H9 (cell line): ENCODE data around the gene PLEKHA5. TPM values are rescaled to one million over a fixed set of nuclear protein-coding genes. Genes with fewer than 3 reads are reported as not detected.

Experiments used
- DNase-seq: peaks from one replicate; pipeline ENCODE4 v3.0.0-alpha.2; 2017
- H2AFZ ChIP-seq: one replicate; pipeline ENCODE4 v1.6.1; 2013; ENCODE audit warnings: mild to moderate bottlenecking, low read length, control low read depth, moderate library complexity
- H2AK5ac ChIP-seq: 2 replicates; pipeline ENCODE4 v1.6.1; 2013; ENCODE audit warnings: low read length, control low read depth, mixed read lengths; ENCODE audit not compliant: insufficient read length
- H2BK120ac ChIP-seq: one replicate; pipeline ENCODE4 v1.6.1; 2013; ENCODE audit warnings: low read depth, mild to moderate bottlenecking, low read length, control low read depth, inconsistent platforms; ENCODE audit not compliant: poor library complexity, severe bottlenecking
- H2BK12ac ChIP-seq: 2 replicates; pipeline ENCODE4 v1.6.1; 2013; ENCODE audit warnings: low read length, control low read depth, mixed read lengths, low read depth; ENCODE audit not compliant: insufficient read length
- H2BK15ac ChIP-seq: 2 replicates; pipeline ENCODE4 v1.6.1; 2013; ENCODE audit warnings: low read depth, low read length, control low read depth
- H2BK20ac ChIP-seq: one replicate; pipeline ENCODE4 v1.6.1; 2013; ENCODE audit warnings: low read depth, mild to moderate bottlenecking, low read length, control low read depth, inconsistent platforms; ENCODE audit not compliant: poor library complexity, severe bottlenecking
- H2BK5ac ChIP-seq: 2 replicates; pipeline ENCODE4 v1.6.1; 2013; ENCODE audit warnings: low read length, control low read depth, mixed read lengths; ENCODE audit not compliant: insufficient read length
- H3K14ac ChIP-seq: 2 replicates; pipeline ENCODE4 v1.6.1; 2013; ENCODE audit warnings: low read length, control low read depth; ENCODE audit not compliant: insufficient read depth
- H3K18ac ChIP-seq: 2 replicates; pipeline ENCODE4 v1.6.1; 2013; ENCODE audit warnings: low read depth, mild to moderate bottlenecking, mixed read lengths, low read length, control low read depth; ENCODE audit not compliant: insufficient read length
- H3K23ac ChIP-seq: 2 replicates; pipeline ENCODE4 v1.6.1; 2013; ENCODE audit warnings: low read length, control low read depth, mixed read lengths, low read depth; ENCODE audit not compliant: insufficient read length
- H3K23me2 ChIP-seq: 2 replicates; pipeline ENCODE4 v1.6.1; 2013; ENCODE audit warnings: low read depth, mild to moderate bottlenecking, mixed read lengths, low read length, control low read depth; ENCODE audit not compliant: insufficient read length, poor library complexity, severe bottlenecking
- H3K27ac ChIP-seq: 2 replicates; pipeline ENCODE4 v1.5.1; 2013; ENCODE audit warnings: low read length, control low read depth, mixed read lengths, low read depth; ENCODE audit not compliant: insufficient read length
- H3K27me3 ChIP-seq: 2 replicates; pipeline ENCODE4 v1.6.1; 2013; ENCODE audit warnings: low read length, control low read depth, inconsistent platforms; ENCODE audit not compliant: insufficient read depth
- H3K4ac ChIP-seq: 2 replicates; pipeline ENCODE4 v1.6.1; 2013; ENCODE audit warnings: low read depth, mild to moderate bottlenecking, control low read depth, inconsistent platforms, low read length, moderate library complexity
- H3K4me1 ChIP-seq: 2 replicates; pipeline ENCODE4 v1.6.1; 2013; ENCODE audit warnings: low read length, control low read depth, inconsistent platforms; ENCODE audit not compliant: insufficient read depth
- H3K4me2 ChIP-seq: 2 replicates; pipeline ENCODE4 v1.6.1; 2013; ENCODE audit warnings: low read length, control low read depth, mixed read lengths; ENCODE audit not compliant: insufficient read length, insufficient read depth
- H3K56ac ChIP-seq: 2 replicates; pipeline ENCODE4 v1.6.1; 2013; ENCODE audit warnings: low read depth, mild to moderate bottlenecking, mixed read lengths, low read length, control low read depth; ENCODE audit not compliant: insufficient read length
- H3K79me1 ChIP-seq: 2 replicates; pipeline ENCODE4 v1.6.1; 2013; ENCODE audit warnings: low read depth, mild to moderate bottlenecking, moderate library complexity, low read length, control low read depth, inconsistent platforms; ENCODE audit not compliant: insufficient read depth, poor library complexity, severe bottlenecking
- H3K79me2 ChIP-seq: 2 replicates; pipeline ENCODE4 v1.6.1; 2013; ENCODE audit warnings: low read length, control low read depth, inconsistent platforms; ENCODE audit not compliant: insufficient read depth
- H3K9ac ChIP-seq: 2 replicates; pipeline ENCODE4 v1.6.1; 2013; ENCODE audit warnings: low read length, control low read depth, mixed read lengths; ENCODE audit not compliant: insufficient read length; ENCODE audit errors: extremely low read depth
- H3K9me3 ChIP-seq: one replicate; pipeline ENCODE4 v1.6.1; 2013; ENCODE audit warnings: low read depth, low read length, inconsistent platforms; ENCODE audit not compliant: control insufficient read depth
- H3T11ph ChIP-seq: one replicate; pipeline ENCODE4 v1.6.1; 2013; ENCODE audit warnings: mild to moderate bottlenecking, low read length, control low read depth, inconsistent platforms
- H4K20me1 ChIP-seq: one replicate; pipeline ENCODE4 v1.6.1; 2013; ENCODE audit not compliant: control insufficient read depth, insufficient read length, insufficient read depth
- H4K5ac ChIP-seq: 2 replicates; pipeline ENCODE4 v1.6.1; 2013; ENCODE audit warnings: low read depth, mild to moderate bottlenecking, mixed read lengths, low read length, control low read depth; ENCODE audit not compliant: insufficient read length
- H4K8ac ChIP-seq: replicated peaks from 2 replicates; pipeline ENCODE4 v1.6.1; 2013; ENCODE audit warnings: low read length, control low read depth, mixed read lengths, low read depth; ENCODE audit not compliant: insufficient read length
- H4K91ac ChIP-seq: 2 replicates; pipeline ENCODE4 v1.6.1; 2013; ENCODE audit warnings: low read depth, mild to moderate bottlenecking, moderate library complexity, mixed read lengths, low read length, control low read depth; ENCODE audit not compliant: insufficient read length
- H3K27ac Mint-ChIP-seq, 3 experiments: 2 replicates in 2 of 3; 3 replicates in 1 of 3; pipeline ENCODE4 v1.8.0; 2020 to 2021; ENCODE audit warnings: mixed read lengths in 3 of 3, mild to moderate bottlenecking in 1 of 3, moderate library complexity in 1 of 3
- H3K27me3 Mint-ChIP-seq: 2 replicates; pipeline ENCODE4 v1.8.0; 2021; ENCODE audit warnings: low read depth, mild to moderate bottlenecking, moderate library complexity, mixed read lengths
- H3K36me3 Mint-ChIP-seq, 3 experiments: 2 replicates in 2 of 3; 3 replicates in 1 of 3; pipeline ENCODE4 v1.8.0; 2020 to 2021; ENCODE audit warnings: low read depth in 3 of 3, mixed read lengths in 3 of 3; ENCODE audit not compliant: insufficient read depth in 1 of 3
- H3K4me1 Mint-ChIP-seq, 2 experiments: 2 replicates each; pipeline ENCODE4 v1.8.0; 2020; ENCODE audit warnings: mixed read lengths in 2 of 2
- H3K4me3 Mint-ChIP-seq, 2 experiments: 2 replicates in 1 of 2; 3 replicates in 1 of 2; pipeline ENCODE4 v1.8.0; 2020 to 2021; ENCODE audit warnings: mild to moderate bottlenecking in 2 of 2, mixed read lengths in 2 of 2, moderate library complexity in 1 of 2
- H3K9me3 Mint-ChIP-seq, 2 experiments: 2 replicates in 1 of 2; 3 replicates in 1 of 2; pipeline ENCODE4 v1.8.0; 2020; ENCODE audit warnings: mild to moderate bottlenecking in 2 of 2, mixed read lengths in 2 of 2, moderate library complexity in 1 of 2
- CTCF ChIP-seq: fragments of 200-600 bp; sonication (generic); conservative IDR thresholded peaks from 3 replicates; pipeline ENCODE4 v1.8.0; 2021; ENCODE audit warnings: antibody characterized with exemption, mild to moderate bottlenecking
- WGBS: extraction: QIAGEN DNeasy Blood & Tissue Kit; methylation state at CpG from one replicate; pipeline ENCODE4 v1.1.7; 2013; ENCODE audit warnings: missing lambda C conversion rate, low lambda C conversion rate, mixed read lengths; ENCODE audit not compliant: insufficient read length; ENCODE audit errors: extremely low coverage; 5-methylcytosine and 5-hydroxymethylcytosine counted together
- total RNA-seq: library from RNA; stranded (reverse); gene quantifications from 2 replicates; pipeline ENCODE4 v1.2.1, GENCODE V29; 2021

The PLEKHA5 gene
- total RNA-seq, 1 experiment from 2014 or later = 86.7 TPM

GRCh38 chr12:19158923-19159322 is 29.4 kb downstream of the PLEKHA5 start:
- Histone ChIP-seq H3K14ac (no peak overlapping the region), H4K91ac (no peak overlapping the region), H2BK15ac (no peak overlapping the region), H3K9ac (no peak overlapping the region), H4K20me1 (no peaks in the 10 kb centered on the region), H3K79me1 (no peaks in the 10 kb centered on the region), H3K79me2 (peaks cover 6% of the 10 kb centered on the region; the same call in 1 of the 2 replicates), H4K5ac (no peak overlapping the region), H3K27me3 (no peaks in the 10 kb centered on the region), H2AFZ (no peak overlapping the region), H3K4me1 (no peaks in the 10 kb centered on the region), H2BK20ac (no peak overlapping the region), H3K9me3 (no peaks in the 10 kb centered on the region), H3K56ac (no peak overlapping the region), H3K4me2 (no peak overlapping the region), H3T11ph (no peak overlapping the region), H2BK120ac (no peak overlapping the region), H4K8ac (no peak overlapping the region), H3K23ac (no peak overlapping the region), H2BK5ac (no peak overlapping the region), H3K27ac (no peak overlapping the region), H3K18ac (no peak overlapping the region), H3K4ac (no peak overlapping the region), H2BK12ac (no peak overlapping the region), H3K23me2 (no peaks in the 10 kb centered on the region), H2AK5ac (no peak overlapping the region)
- no CpG with 5 or more reads among the region's 1 CpG for WGBS
- no peak for TF ChIP-seq CTCF
- Mint-ChIP-seq H3K9me3 (no peaks in the 10 kb centered on the region), H3K4me1 (peaks cover 15 to 20% of the 10 kb centered on the region in 2 experiments), H3K27me3 (no peaks in the 10 kb centered on the region), H3K4me3 (no peak overlapping the region), H3K36me3 (peaks cover 2 to 19% (median 13%) of the 10 kb centered on the region in 3 experiments; a peak in 5 of 7 replicates), H3K27ac (peak overlapping the region in 1 of 3 experiments; percentile 40; a peak in 1 of 7 replicates)
- no peak for DNase-seq
